ENCODE data around the gene SLC25A24. TPM values are rescaled to one million over a fixed set of nuclear protein-coding genes. Genes with fewer than 3 reads are reported as not detected.

SLC25A24 gene
- total and polyA plus RNA-seq, 12 donors = 6.3 to 21.5 (median 13.3) TPM

- H3K9me3 ChIP-seq = no peaks in the 10 kb centered on the region
- DNase-seq (peak; percentile 41 to 52), ATAC-seq (peak in 7 of 8 donors; percentile 20 to 69 (median 39))
- TF ChIP-seq CTCF (IDR thresholded peaks at IDR 0.05) = peak in 6 of 9 donors; percentile 7 to 34 (median 15)
- WGBS, 2 donors = 53 to 63% methylated on average over 33 of the region's 36 CpGs
- no peak overlapping the region for H3K27ac ChIP-seq
- H3K36me3 ChIP-seq = no peaks in the 10 kb centered on the region
- no peaks in the 10 kb centered on the region for H3K27me3 ChIP-seq
- peaks cover 0 to 46% (median 11%) of the 10 kb centered on the region in 9 donors for H3K4me1 ChIP-seq
- peak overlapping the region in 2 of 10 donors; percentile 11 to 23 for H3K4me3 ChIP-seq
- intact Hi-C loops (cut with DNase I) = loop anchor here in 4 of 10 donors (10.0 kb wide), 3 partner anchors 67 to 753 kb away; partner anchors contain the start of genes VAV3 (in 4 of the 4) and GPSM2 (in 1 of the 4)
Observed at GRCh38 chr1:108121358-108122143, 78.6 kb downstream of the SLC25A24 start.

GRCh38 chr1:108120163-108120562 is 80.0 kb downstream of the SLC25A24 start:
- no peaks in the 10 kb centered on the region for H3K9me3 ChIP-seq
- ATAC-seq = no peak
- DNase-seq = no peak
- WGBS, 2 donors = 95% methylated on average over 6 of the region's 6 CpGs
- peaks cover 0 to 40% (median 11%) of the 10 kb centered on the region in 9 donors for H3K4me1 ChIP-seq
- H3K27me3 ChIP-seq = no peaks in the 10 kb centered on the region
- H3K36me3 ChIP-seq = no peaks in the 10 kb centered on the region
- TF ChIP-seq CTCF (IDR thresholded peaks at IDR 0.05) = no peak
- intact Hi-C loops (cut with DNase I) = loop anchor here in 4 of 10 donors (10.0 kb wide), 3 partner anchors 65 to 755 kb away; partner anchors contain the start of genes VAV3 (in 4 of the 4) and GPSM2 (in 1 of the 4)
- no peak overlapping the region for H3K4me3 ChIP-seq
- no peak overlapping the region for H3K27ac ChIP-seq

GRCh38 chr1:108119500-108119899 is 80.6 kb downstream of the SLC25A24 start:
- 58% methylated on average over 5 of the region's 5 CpGs for WGBS, 2 donors
- H3K4me3 ChIP-seq = no peak overlapping the region
- no peak for TF ChIP-seq CTCF (IDR thresholded peaks at IDR 0.05)
- H3K9me3 ChIP-seq = no peaks in the 10 kb centered on the region
- intact Hi-C loops (cut with DNase I) = loop anchor here in 1 of 10 donors (5.0 kb wide), 1 partner anchor 157 kb away; no protein-coding TSS in a partner anchor
- no peak for DNase-seq
- peaks cover 0 to 34% (median 11%) of the 10 kb centered on the region in 9 donors for H3K4me1 ChIP-seq
- no peaks in the 10 kb centered on the region for H3K27me3 ChIP-seq
- H3K27ac ChIP-seq = no peak overlapping the region
- no peak for ATAC-seq
- H3K36me3 ChIP-seq = no peaks in the 10 kb centered on the region

GRCh38 chr1:108117945-108118902 is 81.9 kb downstream of the SLC25A24 start:
- intact Hi-C loops (cut with DNase I) = loop anchor here in 1 of 10 donors (5.0 kb wide), 1 partner anchor 156 kb away; no protein-coding TSS in a partner anchor
- Histone ChIP-seq H3K27ac (no peak overlapping the region), H3K9me3 (no peaks in the 10 kb centered on the region), H3K36me3 (no peaks in the 10 kb centered on the region), H3K4me1 (peaks cover 0 to 36% (median 11%) of the 10 kb centered on the region in 9 donors), H3K27me3 (no peaks in the 10 kb centered on the region), H3K4me3 (no peak overlapping the region)
- ATAC-seq (peak in 5 of 8 donors; percentile 46 to 58 (median 54)), DNase-seq (no peak)
- WGBS, 2 donors = 83% methylated on average over 5 of the region's 5 CpGs
- no peak for TF ChIP-seq CTCF (IDR thresholded peaks at IDR 0.05)

Data from heart right ventricle (tissue), 16 donors.